BJ (cell line): Measurements from ENCODE around the gene DHRS7B. TPM values are rescaled to one million over a fixed set of nuclear protein-coding genes. Genes with fewer than 3 reads are reported as not detected.
A peak's percentile ranks its signal among the peaks of the same experiment; 100 is the strongest.
"Not testable (repeated sequence)": the region's sequence is repeated elsewhere in the genome, so short reads cannot be mapped to it uniquely, and the experiment has no call there.

Experiments used
- CTCF ChIA-PET: fragments of 350-600 bp; formaldehyde crosslinking; extraction: SDS; loops from one replicate; lab custom pipeline; 2021; ENCODE audit warnings: antibody characterized with exemption, inconsistent platforms; lab: Yijun Ruan, JAX
- POLR2A ChIA-PET: fragments of 300-600 bp; sonication (Branson Sonifier 250); formaldehyde crosslinking; extraction: SDS; loops from one replicate; lab custom pipeline; 2021; ENCODE audit warnings: antibody characterized with exemption; lab: Charles Lee
- DNase-seq: peaks from one replicate; pipeline ENCODE4 v3.0.0-alpha.2; 2011; ENCODE audit warnings: low read depth
- H3K27me3 ChIP-seq: 2 replicates; pipeline ENCODE4 v1.6.0; 2011; ENCODE audit warnings: low read length; ENCODE audit not compliant: control insufficient read depth, insufficient read depth
- H3K36me3 ChIP-seq: 2 replicates; pipeline ENCODE4 v1.5.1; 2011; ENCODE audit warnings: low read length; ENCODE audit not compliant: control insufficient read depth, insufficient read depth
- H3K4me3 ChIP-seq: 2 replicates; pipeline ENCODE4 v1.5.1; 2011; ENCODE audit warnings: low read depth, mild to moderate bottlenecking, control low read depth, low read length
- polyA plus RNA-seq: library from polyadenylated mRNA; depleted of rRNA; stranded (reverse); fragments of >200 nt; gene quantifications from 2 replicates; pipeline ENCODE4 v1.2.3, GENCODE V29; 2011
- TF ChIP-seq, protein P1 (sequence below): IDR thresholded peaks from 2 replicates; pipeline ENCODE4 v1.5.1; 2011; ENCODE audit warnings: low read depth, mild to moderate bottlenecking, control low read depth, inconsistent platforms, low read length, moderate library complexity; ENCODE audit not compliant: insufficient read depth

Gene DHRS7B
- polyA plus RNA-seq, 1 experiment: 47.0 TPM

DNA sequence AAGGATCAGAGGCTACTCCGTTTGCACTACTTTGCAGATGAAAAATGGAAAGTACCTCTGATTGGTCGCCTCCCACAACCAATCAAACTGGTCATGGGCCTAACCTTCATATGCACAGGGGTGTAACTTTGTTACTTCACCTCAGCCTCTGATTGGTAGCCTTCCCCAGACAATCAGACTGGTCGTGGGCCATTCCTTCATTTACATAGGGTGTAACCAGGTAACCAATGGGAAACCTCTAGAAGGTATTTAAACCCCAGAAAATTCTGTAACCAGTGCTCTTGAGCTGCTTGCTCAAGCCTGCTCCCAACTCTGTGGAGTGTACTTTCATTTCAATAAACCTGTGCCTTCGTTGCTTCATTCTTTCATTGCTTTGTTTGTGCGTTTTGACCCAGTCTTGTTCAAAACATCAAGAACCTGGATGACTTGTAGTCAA lies 44.7 kb upstream of the DHRS7B start:
- CTCF ChIA-PET: no interaction called here
- POLR2A ChIA-PET: no interaction called here
- no peak overlapping the region for H3K4me3 ChIP-seq
- no peaks in the 10 kb centered on the region for H3K36me3 ChIP-seq
- TF ChIP-seq, protein P1, sequence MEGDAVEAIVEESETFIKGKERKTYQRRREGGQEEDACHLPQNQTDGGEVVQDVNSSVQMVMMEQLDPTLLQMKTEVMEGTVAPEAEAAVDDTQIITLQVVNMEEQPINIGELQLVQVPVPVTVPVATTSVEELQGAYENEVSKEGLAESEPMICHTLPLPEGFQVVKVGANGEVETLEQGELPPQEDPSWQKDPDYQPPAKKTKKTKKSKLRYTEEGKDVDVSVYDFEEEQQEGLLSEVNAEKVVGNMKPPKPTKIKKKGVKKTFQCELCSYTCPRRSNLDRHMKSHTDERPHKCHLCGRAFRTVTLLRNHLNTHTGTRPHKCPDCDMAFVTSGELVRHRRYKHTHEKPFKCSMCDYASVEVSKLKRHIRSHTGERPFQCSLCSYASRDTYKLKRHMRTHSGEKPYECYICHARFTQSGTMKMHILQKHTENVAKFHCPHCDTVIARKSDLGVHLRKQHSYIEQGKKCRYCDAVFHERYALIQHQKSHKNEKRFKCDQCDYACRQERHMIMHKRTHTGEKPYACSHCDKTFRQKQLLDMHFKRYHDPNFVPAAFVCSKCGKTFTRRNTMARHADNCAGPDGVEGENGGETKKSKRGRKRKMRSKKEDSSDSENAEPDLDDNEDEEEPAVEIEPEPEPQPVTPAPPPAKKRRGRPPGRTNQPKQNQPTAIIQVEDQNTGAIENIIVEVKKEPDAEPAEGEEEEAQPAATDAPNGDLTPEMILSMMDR: no peak
- 0 out of 2 replicates have a peak, but pooled peaks cover 2% of the 10 kb centered on the region for H3K27me3 ChIP-seq
- DNase-seq: no peak

DNA sequence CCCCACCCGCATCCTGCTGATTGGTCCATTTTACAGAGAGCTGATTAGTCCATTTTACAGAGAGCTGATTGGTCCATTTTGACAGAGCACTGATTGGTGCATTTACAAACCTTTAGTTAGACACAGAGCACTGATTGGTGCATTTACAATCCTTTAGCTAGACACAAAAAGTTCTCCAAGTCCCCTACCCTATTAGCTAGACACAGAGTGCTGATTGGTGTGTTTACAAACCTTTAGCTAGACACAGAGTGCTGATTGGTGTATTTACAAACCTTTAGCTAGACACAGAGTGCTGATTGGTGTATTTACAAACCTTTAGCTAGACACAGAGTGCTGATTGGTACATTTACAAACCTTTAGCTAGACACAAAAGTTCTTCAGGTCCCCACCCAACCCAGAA lies 41.5 kb upstream of the DHRS7B start:
- H3K27me3 ChIP-seq, DNase-seq, H3K4me3 ChIP-seq, POLR2A ChIA-PET, H3K36me3 ChIP-seq: not testable (repeated sequence)
- CTCF ChIA-PET: interaction anchor here (1.1 kb wide), 1 partner anchor 21 kb away, joined by 5 read pairs; no protein-coding TSS in a partner anchor

DNA sequence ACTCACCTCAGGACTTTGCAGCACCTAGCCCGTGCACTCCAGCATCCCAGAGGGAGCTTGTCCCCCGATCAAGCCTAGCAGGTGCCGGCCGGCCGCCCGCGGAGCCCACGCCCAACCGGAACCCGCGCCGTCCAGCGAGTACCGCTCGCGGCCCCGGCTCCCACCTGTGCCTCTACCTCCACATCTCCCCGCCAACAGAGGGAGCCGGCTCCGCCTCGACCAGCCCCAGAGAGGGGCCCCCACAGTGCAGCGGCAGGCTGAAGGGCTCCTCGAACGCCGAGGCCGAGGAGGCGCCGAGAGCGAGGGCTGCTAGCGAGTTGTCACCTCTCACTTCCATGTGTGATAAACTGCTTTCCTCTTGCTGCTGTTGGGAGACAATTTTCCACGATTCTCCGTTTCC lies 41.1 kb upstream of the DHRS7B start:
- ChIA-PET POLR2A (no interaction called here), CTCF (no interaction called here)
- TF ChIP-seq, protein P1: no peak
- no peaks in the 10 kb centered on the region for H3K36me3 ChIP-seq
- H3K27me3 ChIP-seq: no peaks in the 10 kb centered on the region
- H3K4me3 ChIP-seq: no peak overlapping the region
- DNase-seq: no peak

DNA sequence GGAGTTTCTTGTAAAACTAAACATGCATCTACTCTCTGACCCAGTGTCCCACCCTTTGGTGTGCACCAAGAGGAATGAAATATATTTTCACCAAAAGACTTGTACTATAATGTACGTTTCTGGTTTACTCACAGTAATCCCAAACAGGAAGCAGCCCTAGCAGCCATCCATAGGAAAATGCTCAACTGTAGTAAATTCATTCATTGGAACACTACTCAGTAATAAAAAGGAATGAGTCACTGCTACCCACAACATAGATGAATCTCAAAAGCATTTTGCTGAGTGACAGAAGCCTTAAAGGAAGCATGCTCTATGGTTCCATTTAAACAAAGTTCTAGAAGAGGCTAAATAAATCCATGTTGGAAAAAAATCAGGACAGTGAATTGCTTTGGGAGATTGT lies 37.6 kb upstream of the DHRS7B start:
- TF ChIP-seq, protein P1: no peak
- Histone ChIP-seq H3K4me3 (no peak overlapping the region), H3K36me3 (no peaks in the 10 kb centered on the region), H3K27me3 (no peaks in the 10 kb centered on the region)
- ChIA-PET POLR2A (no interaction called here), CTCF (no interaction called here)
- DNase-seq: peak; percentile 39

DNA sequence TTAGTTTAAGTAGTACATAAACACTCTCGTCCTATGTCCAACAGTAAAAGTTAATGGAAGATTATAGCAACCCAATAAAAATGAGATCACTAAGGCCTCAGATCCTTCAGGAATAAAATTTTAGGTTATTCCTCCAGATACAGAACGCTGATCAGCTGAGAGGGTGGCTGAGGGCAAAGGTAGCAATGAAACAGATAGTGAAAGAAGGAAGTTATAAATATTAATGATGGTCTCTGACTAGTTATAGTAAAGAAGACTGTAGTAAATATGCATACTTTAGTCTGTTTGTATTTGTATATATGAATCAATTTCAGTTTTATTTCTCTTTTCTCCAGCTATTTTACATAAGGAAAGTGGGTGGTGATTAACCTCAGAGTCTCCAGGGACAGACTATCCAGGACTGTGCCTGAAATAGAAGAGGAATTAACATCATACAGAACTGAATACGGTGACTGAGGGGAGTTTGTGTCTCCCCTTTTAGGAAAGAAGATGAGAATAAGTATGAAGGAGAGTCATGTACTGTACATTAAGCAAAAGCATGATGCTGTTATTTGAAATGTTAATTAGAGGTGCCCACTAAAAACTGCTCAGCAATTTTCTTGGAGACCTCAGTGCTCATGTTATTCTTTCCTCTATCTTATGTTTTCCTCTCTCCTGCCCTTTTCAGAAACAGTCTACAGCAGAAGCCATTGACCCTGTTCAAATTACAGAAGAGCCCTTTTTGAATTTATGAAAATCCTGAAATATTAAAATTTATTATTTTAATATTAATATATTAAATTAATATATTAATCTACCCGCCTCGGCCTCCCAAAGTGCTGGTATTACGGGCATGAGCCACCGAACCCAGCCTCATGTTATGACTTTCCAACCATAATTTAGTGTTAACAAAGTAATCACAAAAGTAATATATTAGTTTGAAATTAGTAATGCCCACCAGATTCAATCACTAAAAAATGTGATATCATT lies 36.5 kb upstream of the DHRS7B start:
- TF ChIP-seq, protein P1: no peak
- POLR2A ChIA-PET: no interaction called here
- DNase-seq: no peak
- H3K36me3 ChIP-seq: no peaks in the 10 kb centered on the region
- no peak overlapping the region for H3K4me3 ChIP-seq
- H3K27me3 ChIP-seq: no peaks in the 10 kb centered on the region
- CTCF ChIA-PET: interaction anchor here (0.9 kb wide), 1 partner anchor 50 kb away, joined by 3 read pairs; no protein-coding TSS in a partner anchor
